ENCODE measurements around the gene SLC36A2.

SLC36A2 gene

GRCh38 chr5:151281001-151281639, 66.2 kb downstream of the SLC36A2 start:
- DNase-seq = no peak

DNA sequence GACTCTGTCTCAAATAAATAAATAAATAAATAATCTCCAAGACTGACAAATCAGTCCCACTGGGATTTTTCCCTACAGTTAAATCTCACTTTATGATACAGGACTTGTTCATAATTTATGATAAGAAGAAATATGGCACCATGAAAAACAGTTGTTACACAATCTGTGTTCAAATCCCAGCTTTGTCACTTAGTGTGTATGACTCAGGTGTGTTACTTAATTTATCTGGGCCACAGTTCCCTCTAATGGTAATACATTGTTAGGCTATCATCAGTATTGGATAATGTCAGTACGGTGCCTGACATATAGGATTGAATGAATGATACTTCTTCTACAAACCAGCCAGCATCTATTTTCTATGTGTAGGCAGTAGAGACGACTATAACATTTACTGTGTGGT, 66.9 kb downstream of the SLC36A2 start:
- no peak for DNase-seq

- DNase-seq = no peak
Measured at GRCh38 chr5:151278845-151279244, 68.5 kb downstream of the SLC36A2 start.

GRCh38 chr5:151275803-151276202, 71.6 kb downstream of the SLC36A2 start:
- no peak for DNase-seq

- DNase-seq = no peak
Measured at GRCh38 chr5:151274666-151275065, 72.7 kb downstream of the SLC36A2 start.

GRCh38 chr5:151271336-151271735, 76.0 kb downstream of the SLC36A2 start:
- DNase-seq = no peak

GRCh38 chr5:151270599-151270998, 76.8 kb downstream of the SLC36A2 start:
- peak; percentile 55 for DNase-seq

DNA sequence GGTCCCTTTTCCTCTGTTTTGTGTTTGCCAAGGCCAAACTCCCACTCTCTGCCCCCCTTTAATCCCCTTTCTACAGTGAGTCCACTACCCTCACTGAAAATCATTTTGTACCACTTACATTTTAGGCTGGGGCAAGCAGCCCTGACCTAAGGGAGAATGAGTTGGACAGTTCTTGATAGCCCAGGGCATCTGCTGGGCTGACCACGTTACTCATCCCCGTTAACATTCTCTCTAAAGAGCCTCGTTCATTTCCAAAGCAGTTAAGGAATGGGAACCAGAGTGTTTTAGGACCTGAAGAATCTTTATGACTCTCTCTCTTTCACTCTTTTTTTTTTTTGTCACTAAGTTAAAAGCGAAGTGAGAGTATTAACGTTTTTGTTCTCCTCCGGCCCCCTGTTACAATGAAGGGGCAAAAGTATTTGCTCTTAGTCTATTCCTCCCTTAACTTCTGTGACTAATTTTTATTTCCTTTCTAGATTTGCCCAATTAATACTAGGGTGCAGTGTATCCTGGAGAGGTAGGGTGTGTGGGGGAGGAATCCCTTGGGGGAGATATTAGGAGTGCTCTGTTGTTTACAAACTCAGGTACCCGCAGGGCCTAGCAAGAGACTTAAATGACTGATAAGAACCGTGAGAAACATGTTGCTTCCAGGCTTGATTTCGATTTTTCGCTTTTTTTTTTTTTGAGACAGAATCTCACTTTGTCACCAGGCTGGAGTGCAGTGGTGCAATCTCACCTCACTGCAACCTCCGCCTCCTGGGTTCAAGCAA, 79.7 kb downstream of the SLC36A2 start:
- DNase-seq = no peak

Data from NCI-H226 (cell line).